H1 (cell line): ENCODE results near the gene TTC28. TPM values are rescaled to one million over a fixed set of nuclear protein-coding genes. Genes with fewer than 3 reads are reported as not detected.

Experiments
- ATF2 ChIP-seq: IDR thresholded peaks from 2 replicates; pipeline ENCODE4 v1.6.1; 2012; ENCODE audit warnings: low read length, inconsistent platforms
- CTBP2 ChIP-seq: IDR thresholded peaks from 2 replicates; pipeline ENCODE4 v1.7.0; 2011; ENCODE audit warnings: borderline replicate concordance, mild to moderate bottlenecking, moderate library complexity, mixed read lengths, low read length; ENCODE audit not compliant: insufficient read depth, insufficient read length
- E2F6 ChIP-seq: IDR thresholded peaks from 2 replicates; pipeline ENCODE4 v1.6.1; 2012; ENCODE audit warnings: inconsistent platforms
- HDAC2 ChIP-seq, 2 experiments: fragments of 300-600 bp in 1 of 2; sonication (generic) in 1 of 2; IDR thresholded peaks; 2 replicates each; pipeline ENCODE4 v1.6.1; 2011 to 2012; ENCODE audit warnings: low read depth in 2 of 2, low read length in 2 of 2, mild to moderate bottlenecking in 2 of 2, moderate library complexity in 2 of 2, borderline replicate concordance in 1 of 2, inconsistent platforms in 1 of 2
- MAX ChIP-seq: IDR thresholded peaks from 2 replicates; pipeline ENCODE4 v1.6.1; 2012; ENCODE audit warnings: inconsistent platforms
- POLR2A ChIP-seq, 2 experiments: IDR thresholded peaks; 1 replicate in 1 of 2; 2 replicates in 1 of 2; pipeline ENCODE4 v1.6.1; 2011; ENCODE audit warnings: low read depth in 2 of 2, low read length in 2 of 2, mild to moderate bottlenecking in 2 of 2; ENCODE audit errors: control extremely low read depth in 1 of 2
- RBBP5 ChIP-seq: IDR thresholded peaks from 2 replicates; pipeline ENCODE4 v1.7.1; 2012; ENCODE audit warnings: low read depth, mild to moderate bottlenecking, inconsistent platforms, low read length, moderate library complexity, borderline replicate concordance
- RXRA ChIP-seq: IDR thresholded peaks from 2 replicates; pipeline ENCODE4 v1.6.1; 2011; ENCODE audit warnings: low read depth, mild to moderate bottlenecking, low read length, moderate library complexity; ENCODE audit not compliant: insufficient read depth
- SIX5 ChIP-seq: IDR thresholded peaks from 2 replicates; pipeline ENCODE4 v1.6.1; 2011; ENCODE audit warnings: mild to moderate bottlenecking, low read depth, low read length
- SP2 ChIP-seq: IDR thresholded peaks from 2 replicates; pipeline ENCODE4 v1.6.1; 2012; ENCODE audit warnings: mild to moderate bottlenecking, low read length, inconsistent platforms
- TAF1 ChIP-seq: IDR thresholded peaks from 2 replicates; pipeline ENCODE4 v1.6.1; 2011; ENCODE audit warnings: mild to moderate bottlenecking, low read depth, low read length
- TAF7 ChIP-seq: optimal IDR thresholded peaks from 2 replicates; pipeline ENCODE3; 2011; ENCODE audit warnings: low read depth, mild to moderate bottlenecking, inconsistent platforms, low read length, moderate library complexity, borderline replicate concordance
- TCF12 ChIP-seq: IDR thresholded peaks from 2 replicates; pipeline ENCODE4 v1.6.1; 2011; ENCODE audit warnings: low read depth, mild to moderate bottlenecking, low read length
- YY1 ChIP-seq: IDR thresholded peaks from 2 replicates; pipeline ENCODE4 v1.6.1; 2011; ENCODE audit warnings: low read depth, mild to moderate bottlenecking, low read length
- polyA plus RNA-seq, 7 experiments: library from polyadenylated mRNA; depleted of rRNA in 3 of 7; stranded (reverse) in 5 of 7; unstranded in 2 of 7; fragments of >200 nt in 5 of 7; fragments of 200-250 nt in 2 of 7; gene quantifications; 1 replicate in 5 of 7; 2 replicates in 1 of 7; 4 replicates in 1 of 7; pipeline versions ENCODE4 v1.2.1 to v1.2.3, GENCODE V29; 2011 to 2013; ENCODE audit warnings: missing spikeins in 2 of 7, mixed read lengths in 2 of 7
- total RNA-seq: library from RNA; stranded (reverse); fragmentation: NEBNext Ultra II Directional; extraction: Animal tissue kit (Norgen Biotek cat#: 25700); gene quantifications from 2 replicates; pipeline ENCODE4 v1.2.1, GENCODE V29; 2021

The TTC28 gene
- total and polyA plus RNA-seq, 2 of the 8 experiments (the other 6 are each of a cell fraction or from before 2014, with no cell fraction given), result 2.6 to 12.6 TPM

GRCh38 chr22:28442264-28442710 is 237.4 kb downstream of the TTC28 start (continued):
- TF ChIP-seq RXRA, result 0 out of 2 replicates have a peak, but pooled peaks have one; percentile 36
- TF ChIP-seq E2F6, result peak; percentile 44; the same call in 1 of the 2 replicates
- no peak for TF ChIP-seq YY1
- peak; percentile 54; the same call in 1 of the 2 replicates for TF ChIP-seq TAF1
- TF ChIP-seq CTBP2, result peak; percentile 64
- peak in 1 of 2 experiments; percentile 14; a peak in 1 of 4 replicates for TF ChIP-seq HDAC2 (IDR thresholded peaks at IDR 0.05; ENCODE audit: borderline replicate concordance in 1 of 2, low read depth in 2 of 2, low read length in 2 of 2)
- TF ChIP-seq MAX, result peak; percentile 70
- TF ChIP-seq SP2, result no peak
- no peak for TF ChIP-seq ATF2
- no peak for TF ChIP-seq SIX5
- TF ChIP-seq RBBP5, result 0 out of 2 replicates have a peak, but pooled peaks have one; percentile 72
- peak; percentile 53 for TF ChIP-seq TAF7
- 0 out of 2 replicates have a peak, but pooled peaks have one; percentile 59 for TF ChIP-seq TCF12
- TF ChIP-seq POLR2A (IDR thresholded peaks at IDR 0.05; ENCODE audit: control extremely low read depth in 1 of 2, low read depth in 2 of 2, low read length in 2 of 2), result peak in 1 of 2 experiments; percentile 31; a peak in 1 of 3 replicates
